ENCODE data around the gene CRYBB3.
"Not testable (repeated sequence)": the region's sequence is repeated elsewhere in the genome, so short reads cannot be mapped to it uniquely, and the experiment has no call there.

The CRYBB3 gene

GRCh38 chr22:25207553-25208157 lies 8.0 kb downstream of the CRYBB3 start:
- no peak for DNase-seq

GRCh38 chr22:25208328-25208727 lies 8.7 kb downstream of the CRYBB3 start:
- no peak for DNase-seq

GRCh38 chr22:25208743-25209505 lies 9.3 kb downstream of the CRYBB3 start:
- DNase-seq, result no peak

- DNase-seq, result no peak
These were observed 11.1 kb downstream of the CRYBB3 start for GRCh38 chr22:25210793-25211192.

- no peak for DNase-seq
These were observed 12.7 kb downstream of the CRYBB3 start for GRCh38 chr22:25212337-25212736.

GRCh38 chr22:25213221-25213620 lies 13.6 kb downstream of the CRYBB3 start:
- no peak for DNase-seq

GRCh38 chr22:25216230-25216629 lies 16.6 kb downstream of the CRYBB3 start:
- DNase-seq, result no peak

GRCh38 chr22:25219211-25219689 lies 19.6 kb downstream of the CRYBB3 start, which contains the start of gene CRYBB2:
Gene CRYBB2, plus strand, starts transcription at chr22:25219639. Its CDS starts 1,791 bp downstream, at chr22:25221430.
- no peak for DNase-seq

GRCh38 chr22:25219948-25220442 lies 20.3 kb downstream of the CRYBB3 start:
- DNase-seq, result no peak

GRCh38 chr22:25221790-25222189 lies 22.1 kb downstream of the CRYBB3 start:
- DNase-seq, result no peak

GRCh38 chr22:25223269-25223850 lies 23.7 kb downstream of the CRYBB3 start:
- DNase-seq, result no peak

- no peak for DNase-seq
These were observed 29.2 kb downstream of the CRYBB3 start for GRCh38 chr22:25228822-25229221.

GRCh38 chr22:25230760-25231159 lies 31.1 kb downstream of the CRYBB3 start:
- not testable (repeated sequence) for DNase-seq

GRCh38 chr22:25232301-25232700 lies 32.6 kb downstream of the CRYBB3 start:
- DNase-seq, result no peak

GRCh38 chr22:25233706-25234105 lies 34.0 kb downstream of the CRYBB3 start:
- DNase-seq, result not testable (repeated sequence)

- peak; percentile 39 for DNase-seq
These were observed 36.1 kb downstream of the CRYBB3 start for GRCh38 chr22:25235547-25236290.

- DNase-seq, result no peak
These were observed 36.8 kb downstream of the CRYBB3 start for GRCh38 chr22:25236417-25236816.

- DNase-seq, result no peak
These were observed 37.8 kb downstream of the CRYBB3 start for GRCh38 chr22:25237503-25237902.

- not testable (repeated sequence) for DNase-seq
These were observed 38.4 kb downstream of the CRYBB3 start for GRCh38 chr22:25238058-25238457.

GRCh38 chr22:25255169-25255568 lies 55.5 kb downstream of the CRYBB3 start:
- not testable (repeated sequence) for DNase-seq
